Thyroid gland (tissue), 4 donors: Measurements from ENCODE around the gene ALOXE3. TPM values are rescaled to one million over a fixed set of nuclear protein-coding genes. Genes with fewer than 3 reads are reported as not detected.

Experiments
- DNase-seq, 2 donors: peaks; one replicate each; pipeline ENCODE4 v3.0.0-alpha.2; 2019
- H3K27ac ChIP-seq, 3 donors: fragments of 200-600 bp; sonication (generic); 1 replicate in 2 of 3; 2 replicates in 1 of 3; pipeline ENCODE4 v1.5.1; 2016 to 2019; ENCODE audit warnings: mild to moderate bottlenecking in 1 of 3, moderate library complexity in 1 of 3
- H3K27me3 ChIP-seq: fragments of 200-600 bp; sonication (generic); one replicate; pipeline ENCODE4 v1.5.1; 2019
- H3K36me3 ChIP-seq, 2 donors: fragments of 200-600 bp; sonication (generic); one replicate each; pipeline ENCODE4 v1.5.1; 2016 to 2019
- H3K4me1 ChIP-seq, 2 donors: fragments of 200-600 bp; sonication (generic); one replicate each; pipeline ENCODE4 v1.5.1; 2017 to 2019
- H3K4me3 ChIP-seq, 3 donors: fragments of 200-600 bp; sonication (generic); replicated peaks in 1 of 3; 1 replicate in 2 of 3; 2 replicates in 1 of 3; pipeline ENCODE4 v1.5.1; 2016; ENCODE audit warnings: mild to moderate bottlenecking in 1 of 3
- H3K9me3 ChIP-seq: fragments of 200-600 bp; sonication (generic); one replicate; pipeline ENCODE4 v1.5.1; 2017
- POLR2A ChIP-seq, 2 donors: fragments of 450-650 bp; IDR thresholded peaks; one replicate each; pipeline ENCODE4 v1.6.1; 2017; ENCODE audit warnings: antibody characterized with exemption in 2 of 2, mild to moderate bottlenecking in 2 of 2, moderate library complexity in 1 of 2
- WGBS, 2 donors: methylation state at CpG; one replicate each; pipeline ENCODE4 v1.1.5; 2017; 5-methylcytosine and 5-hydroxymethylcytosine counted together
- intact Hi-C: fragments of 100-400 bp; cut with DNase I; formaldehyde crosslinking; loops from one replicate; pipeline ENCODE4 v1.15.1; 2023
- total RNA-seq, 4 donors: library from RNA; depleted of rRNA; stranded (reverse); fragments of >200 nt; gene quantifications; one replicate each; pipeline ENCODE4 v1.2.3, GENCODE V29; 2016
- TF ChIP-seq, protein P1 (sequence below), 6 experiments: fragments of 200-600 bp in 3 of 6; fragments of 450-650 bp in 3 of 6; sonication (generic) in 3 of 6; IDR thresholded peaks; one replicate each; pipeline ENCODE4 v1.5.1; 2016 to 2019; ENCODE audit warnings: antibody characterized with exemption in 6 of 6, mild to moderate bottlenecking in 2 of 6, inconsistent platforms in 1 of 6, moderate library complexity in 1 of 6

The ALOXE3 gene
- total RNA-seq, 4 donors from 2014 or later = not detected

- 76 to 96% methylated on average over 4 to 11 of the region's 12 CpGs for WGBS, 2 donors
- Histone ChIP-seq H3K27me3 (peaks cover 22% of the 10 kb centered on the region), H3K4me3 (no peak overlapping the region), H3K27ac (no peak overlapping the region), H3K4me1 (peaks cover 10 to 17% of the 10 kb centered on the region in 2 donors), H3K36me3 (no peaks in the 10 kb centered on the region), H3K9me3 (no peaks in the 10 kb centered on the region)
- no peak for TF ChIP-seq POLR2A (IDR thresholded peaks at IDR 0.05)
- TF ChIP-seq, protein P1, sequence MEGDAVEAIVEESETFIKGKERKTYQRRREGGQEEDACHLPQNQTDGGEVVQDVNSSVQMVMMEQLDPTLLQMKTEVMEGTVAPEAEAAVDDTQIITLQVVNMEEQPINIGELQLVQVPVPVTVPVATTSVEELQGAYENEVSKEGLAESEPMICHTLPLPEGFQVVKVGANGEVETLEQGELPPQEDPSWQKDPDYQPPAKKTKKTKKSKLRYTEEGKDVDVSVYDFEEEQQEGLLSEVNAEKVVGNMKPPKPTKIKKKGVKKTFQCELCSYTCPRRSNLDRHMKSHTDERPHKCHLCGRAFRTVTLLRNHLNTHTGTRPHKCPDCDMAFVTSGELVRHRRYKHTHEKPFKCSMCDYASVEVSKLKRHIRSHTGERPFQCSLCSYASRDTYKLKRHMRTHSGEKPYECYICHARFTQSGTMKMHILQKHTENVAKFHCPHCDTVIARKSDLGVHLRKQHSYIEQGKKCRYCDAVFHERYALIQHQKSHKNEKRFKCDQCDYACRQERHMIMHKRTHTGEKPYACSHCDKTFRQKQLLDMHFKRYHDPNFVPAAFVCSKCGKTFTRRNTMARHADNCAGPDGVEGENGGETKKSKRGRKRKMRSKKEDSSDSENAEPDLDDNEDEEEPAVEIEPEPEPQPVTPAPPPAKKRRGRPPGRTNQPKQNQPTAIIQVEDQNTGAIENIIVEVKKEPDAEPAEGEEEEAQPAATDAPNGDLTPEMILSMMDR (IDR thresholded peaks at IDR 0.05) = no peak
- intact Hi-C loops = loop anchor here (10.0 kb wide), 1 partner anchor 233 kb away; no protein-coding TSS in a partner anchor
- no peak for DNase-seq
Measured at GRCh38 chr17:8071496-8071895, 46.8 kb downstream of the ALOXE3 start.

GRCh38 chr17:8069587-8069860 lies 48.8 kb downstream of the ALOXE3 start:
- Histone ChIP-seq H3K36me3 (no peaks in the 10 kb centered on the region), H3K27ac (no peak overlapping the region), H3K4me3 (no peak overlapping the region), H3K27me3 (peaks cover 21% of the 10 kb centered on the region), H3K4me1 (peaks cover 10 to 17% of the 10 kb centered on the region in 2 donors), H3K9me3 (no peaks in the 10 kb centered on the region)
- 92 to 94% methylated on average over 3 of the region's 3 CpGs for WGBS, 2 donors
- intact Hi-C loops = no loop called here
- TF ChIP-seq, protein P1 (IDR thresholded peaks at IDR 0.05) = no peak
- no peak for TF ChIP-seq POLR2A (IDR thresholded peaks at IDR 0.05)
- no peak for DNase-seq

DNA sequence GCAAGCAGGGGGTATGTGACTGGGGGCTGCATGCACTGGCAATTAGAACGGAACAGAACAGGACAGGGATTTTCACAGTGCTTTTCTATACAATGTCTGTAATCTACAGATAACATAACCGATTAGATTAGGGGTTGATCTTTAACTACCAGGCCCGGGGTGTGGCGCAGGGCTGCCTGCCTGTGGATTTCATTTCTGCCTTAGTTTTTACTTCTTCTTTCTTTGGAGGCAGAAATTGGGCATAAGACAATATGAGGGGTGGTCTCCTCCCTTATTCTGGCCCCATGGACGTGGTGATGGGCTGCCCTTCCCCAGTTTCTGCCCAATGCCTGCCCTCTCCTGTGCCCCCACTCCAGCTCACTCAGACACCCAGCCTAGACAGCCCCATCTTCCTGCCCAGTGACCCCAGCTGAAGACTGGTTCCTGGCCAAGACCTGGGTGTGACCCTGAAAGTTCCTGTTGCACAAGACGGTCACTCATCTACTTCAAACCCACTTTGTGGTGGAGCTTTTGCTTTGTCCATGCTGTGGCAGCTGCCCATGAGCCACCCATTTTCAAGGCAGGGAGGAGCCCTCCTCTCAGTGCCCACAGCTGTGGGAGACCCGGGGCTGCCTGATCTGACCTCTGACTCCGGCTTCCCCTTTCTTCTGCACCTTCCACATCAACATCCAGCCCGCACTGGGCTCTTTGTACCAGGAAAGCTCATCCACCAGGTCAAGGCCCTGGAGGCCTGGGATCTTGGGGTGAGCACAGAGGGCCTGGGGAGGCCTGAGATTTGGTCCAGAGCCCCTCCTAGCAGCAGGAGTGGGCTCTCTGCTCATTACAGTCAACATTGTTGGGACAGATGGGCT lies 49.4 kb downstream of the ALOXE3 start:
- intact Hi-C loops = no loop called here
- WGBS, 2 donors = 73 to 83% methylated on average over 9 of the region's 9 CpGs
- no peak overlapping the region for H3K4me3 ChIP-seq
- TF ChIP-seq, protein P1 (IDR thresholded peaks at IDR 0.05) = no peak
- TF ChIP-seq POLR2A (IDR thresholded peaks at IDR 0.05) = no peak
- no peak overlapping the region for H3K27ac ChIP-seq
- no peaks in the 10 kb centered on the region for H3K9me3 ChIP-seq
- no peaks in the 10 kb centered on the region for H3K36me3 ChIP-seq
- H3K27me3 ChIP-seq = peaks cover 15% of the 10 kb centered on the region
- DNase-seq = no peak
- peaks cover 10 to 17% of the 10 kb centered on the region in 2 donors for H3K4me1 ChIP-seq

GRCh38 chr17:8067806-8068205 lies 50.5 kb downstream of the ALOXE3 start:
- Histone ChIP-seq H3K27ac (no peak overlapping the region), H3K36me3 (no peaks in the 10 kb centered on the region), H3K4me1 (peaks cover 1 to 6% of the 10 kb centered on the region in 2 donors), H3K9me3 (no peaks in the 10 kb centered on the region), H3K27me3 (peaks cover 12% of the 10 kb centered on the region), H3K4me3 (no peak overlapping the region)
- intact Hi-C loops = no loop called here
- WGBS, 2 donors = 66 to 71% methylated on average over 4 of the region's 4 CpGs
- TF ChIP-seq, protein P1 (IDR thresholded peaks at IDR 0.05) = no peak
- no peak for TF ChIP-seq POLR2A (IDR thresholded peaks at IDR 0.05)
- DNase-seq = no peak
